ENCODE data around the gene DES.
"Not testable (repeated sequence)": the region's sequence is repeated elsewhere in the genome, so short reads cannot be mapped to it uniquely, and the experiment has no call there.

DES gene

DNA sequence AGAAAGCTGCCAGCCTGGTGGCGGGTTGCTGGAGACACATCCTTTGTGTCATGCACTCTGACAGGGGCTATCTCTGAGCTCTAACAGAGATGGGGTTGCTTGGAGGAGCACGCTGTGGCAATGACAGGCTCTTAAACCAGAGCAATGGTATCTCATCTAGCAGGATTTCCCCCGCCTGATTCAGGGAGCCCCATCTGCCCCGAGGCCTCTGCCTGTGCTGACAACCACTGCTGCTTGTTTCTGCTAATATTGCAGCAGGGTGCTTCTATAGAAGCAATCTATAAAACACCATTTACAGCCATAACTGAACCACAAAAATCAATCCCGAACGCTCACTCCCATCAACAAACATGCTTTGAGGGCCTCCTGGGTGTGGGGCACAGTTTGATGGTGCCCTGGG lies 17.6 kb upstream of the DES start:
- no peak for DNase-seq

DNA sequence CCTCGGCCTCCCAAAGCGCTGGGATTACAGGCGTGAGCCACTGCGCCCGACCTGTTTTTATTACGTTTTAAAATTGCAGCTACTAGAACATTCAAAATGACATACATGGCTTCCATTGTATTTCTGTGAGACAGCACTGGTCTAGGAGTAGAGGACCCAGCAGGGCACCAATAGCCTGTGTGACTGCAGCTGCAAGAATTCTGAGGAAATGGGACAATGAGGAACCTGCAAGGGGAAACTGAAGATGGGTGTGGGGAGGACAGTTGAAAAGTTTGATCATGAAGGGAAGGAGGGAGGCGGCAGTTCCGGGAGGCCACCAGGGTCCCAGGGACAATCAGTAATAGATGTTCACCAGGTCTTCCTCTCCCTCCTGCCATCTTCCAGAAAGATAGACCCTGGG lies 16.6 kb upstream of the DES start:
- DNase-seq, result no peak

DNA sequence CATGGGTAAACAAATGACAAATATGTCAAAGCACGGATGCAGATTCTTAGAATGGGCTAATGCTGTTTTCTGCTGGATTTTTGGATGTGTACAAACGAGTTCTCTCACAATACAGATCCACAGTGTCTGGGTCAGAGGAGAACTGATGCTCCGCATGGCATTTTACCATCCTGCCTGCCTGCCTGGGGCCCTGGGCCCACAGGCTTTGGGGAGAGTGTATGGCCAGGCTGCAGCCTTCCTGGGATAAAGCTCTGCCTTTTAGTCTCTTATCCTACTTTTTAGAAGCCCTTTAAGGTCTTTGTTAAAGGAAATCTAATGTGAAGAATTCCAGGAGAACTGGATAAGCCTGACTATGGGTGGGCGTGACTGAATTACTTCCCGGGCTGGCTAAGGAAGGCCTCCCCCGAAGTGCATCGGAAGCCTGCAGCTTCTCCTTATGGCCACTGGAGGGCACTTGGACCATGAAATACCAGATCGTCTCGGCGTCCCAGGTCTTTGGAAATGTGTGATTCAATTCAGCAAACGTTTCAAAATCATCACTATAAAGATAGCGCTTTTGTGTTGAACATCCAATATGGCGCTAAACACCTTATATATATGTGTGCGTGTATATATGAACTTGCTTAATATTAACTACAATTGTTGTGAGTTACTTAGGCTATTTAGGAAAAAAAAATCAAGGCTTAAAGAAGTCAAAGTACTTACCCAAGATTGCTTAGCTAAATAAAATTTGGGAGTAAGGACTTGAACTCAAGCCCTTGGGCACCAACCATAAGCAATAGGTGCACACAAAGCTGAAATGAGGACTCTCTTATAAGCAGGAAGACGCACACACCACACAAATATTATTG lies 15.3 kb upstream of the DES start:
- peak; percentile 56 for DNase-seq

DNA sequence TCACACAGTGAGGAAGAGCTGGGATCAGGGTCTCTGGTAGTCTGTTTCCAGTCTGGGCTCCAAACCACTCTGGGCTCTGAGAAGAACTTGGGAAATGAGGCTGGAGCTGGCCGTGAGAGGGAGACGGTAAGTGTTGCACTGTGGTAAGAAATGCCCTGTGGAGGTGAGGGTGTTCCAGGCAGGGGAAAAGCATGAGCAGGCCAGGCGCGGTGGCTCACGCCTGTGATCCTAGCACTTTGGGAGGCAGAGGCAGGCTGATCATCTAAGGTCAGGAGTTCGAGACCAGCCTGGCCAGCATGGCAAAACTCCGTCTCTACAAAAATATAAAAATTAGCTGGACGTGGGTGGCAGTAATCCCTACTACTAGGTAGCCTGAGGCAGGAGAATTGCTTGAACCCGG lies 14.3 kb upstream of the DES start:
- DNase-seq, result no peak

DNA sequence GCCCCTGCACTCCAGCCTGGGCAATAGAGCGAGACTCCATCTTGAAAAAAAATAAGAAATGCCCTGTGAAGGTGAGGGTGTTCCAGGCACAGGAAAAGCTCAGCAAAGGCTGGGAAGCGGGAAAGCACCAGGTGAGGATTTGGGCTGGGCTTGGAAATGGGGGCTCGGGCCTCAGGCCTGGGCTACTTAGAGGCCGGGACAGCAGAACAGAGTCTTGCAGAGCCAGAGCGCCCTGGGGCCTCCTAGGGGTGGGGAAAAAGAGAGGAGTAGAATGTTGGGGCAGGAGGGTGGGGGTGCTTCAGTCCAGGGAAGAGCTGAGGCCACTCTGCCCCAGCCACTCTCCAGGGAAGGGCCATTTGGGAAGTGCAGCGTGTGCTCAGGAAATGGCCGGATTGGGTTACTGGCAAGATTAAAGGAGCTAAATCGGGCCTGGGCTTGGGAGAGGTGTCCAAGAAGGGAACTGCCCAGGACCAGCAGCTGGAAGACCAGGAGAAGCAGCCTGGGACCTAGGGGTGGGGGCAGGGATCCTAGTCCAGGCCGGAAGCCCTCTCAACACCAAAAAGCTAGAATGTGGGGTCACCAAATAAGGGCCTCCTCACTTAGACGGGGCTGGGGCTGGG lies 13.8 kb upstream of the DES start:
- no peak for DNase-seq

DNA sequence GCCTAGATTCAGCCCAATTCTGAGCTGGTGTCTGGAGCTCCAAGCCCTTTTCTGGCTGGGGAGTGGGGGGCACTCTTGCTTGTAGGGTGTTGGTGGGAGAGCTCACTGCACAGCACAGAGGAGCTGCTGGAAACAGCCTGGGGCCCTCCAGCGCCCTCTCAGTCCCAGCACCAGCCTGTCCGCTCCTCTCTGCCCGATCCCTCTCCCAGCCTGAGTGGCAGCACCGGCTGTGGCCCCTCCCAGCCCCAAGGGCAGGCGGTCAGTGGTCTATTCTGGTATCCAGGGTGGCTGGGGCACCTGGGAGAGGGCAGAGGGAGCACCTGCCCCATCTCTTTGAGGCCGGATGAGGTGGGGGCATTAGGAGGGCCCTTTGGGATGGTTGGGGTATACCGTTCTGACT lies 13.2 kb upstream of the DES start:
- no peak for DNase-seq

DNA sequence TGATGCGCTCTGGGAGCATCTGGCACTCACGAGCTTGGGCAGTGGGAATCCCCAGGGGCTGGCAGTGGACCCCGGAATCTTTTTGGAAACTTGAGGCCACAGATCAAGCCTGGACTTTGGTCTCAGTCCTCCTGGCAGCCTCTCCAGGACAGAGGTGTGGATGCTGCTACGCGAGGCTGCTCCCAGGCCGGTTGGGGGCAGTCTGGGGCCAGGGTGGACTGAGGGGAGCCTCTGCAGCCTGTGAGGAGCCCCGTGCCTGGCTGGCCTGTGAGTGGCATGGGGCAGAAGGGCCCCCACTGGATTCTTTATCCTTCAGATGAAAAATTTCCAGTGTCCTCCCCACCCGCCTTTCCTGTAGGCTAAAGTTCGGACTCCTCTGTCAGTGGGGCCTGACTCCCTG lies 12.7 kb upstream of the DES start:
- no peak for DNase-seq

DNA sequence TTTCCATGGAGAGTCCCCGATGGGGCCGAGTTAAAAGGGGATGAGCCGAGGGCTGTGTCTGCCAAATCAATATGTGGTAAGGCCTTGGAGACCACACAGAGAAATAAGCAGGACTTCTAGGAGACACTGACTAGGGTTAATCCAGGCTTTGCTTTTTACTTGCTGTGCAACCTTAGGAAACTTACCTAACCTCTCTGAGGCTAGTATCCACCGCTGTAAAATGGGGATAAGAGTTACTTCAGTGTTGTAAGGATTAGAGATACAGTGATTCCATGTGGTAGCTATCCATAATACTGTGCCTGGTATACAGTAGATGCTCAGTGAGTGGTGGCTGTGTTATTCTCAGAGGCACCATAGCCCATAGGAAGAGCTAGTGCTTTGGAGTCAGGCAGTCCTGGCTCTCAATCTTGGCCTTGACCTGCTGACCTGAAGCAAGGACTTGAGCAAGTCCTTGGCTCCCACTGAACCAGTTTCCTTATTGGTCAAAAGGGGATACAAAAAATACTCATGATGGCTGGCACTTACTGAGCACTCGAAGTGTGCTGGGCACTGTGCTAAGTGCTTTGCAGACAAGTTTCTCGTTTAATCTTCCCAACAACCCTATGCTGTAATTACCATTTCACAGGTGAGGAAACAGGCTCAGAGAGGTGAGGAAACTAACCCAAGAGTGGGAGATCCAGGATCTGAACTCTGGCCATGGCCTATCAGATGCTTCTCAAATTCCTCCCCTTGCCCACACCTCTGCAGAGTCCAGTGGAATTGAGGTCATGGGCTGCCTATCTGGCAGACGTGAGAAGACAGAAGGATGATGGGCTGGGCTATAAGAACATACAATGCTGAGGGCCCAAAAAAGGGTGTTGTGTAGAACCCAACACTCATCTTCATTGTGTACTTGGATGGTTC lies 12.0 kb upstream of the DES start:
- no peak for DNase-seq

DNA sequence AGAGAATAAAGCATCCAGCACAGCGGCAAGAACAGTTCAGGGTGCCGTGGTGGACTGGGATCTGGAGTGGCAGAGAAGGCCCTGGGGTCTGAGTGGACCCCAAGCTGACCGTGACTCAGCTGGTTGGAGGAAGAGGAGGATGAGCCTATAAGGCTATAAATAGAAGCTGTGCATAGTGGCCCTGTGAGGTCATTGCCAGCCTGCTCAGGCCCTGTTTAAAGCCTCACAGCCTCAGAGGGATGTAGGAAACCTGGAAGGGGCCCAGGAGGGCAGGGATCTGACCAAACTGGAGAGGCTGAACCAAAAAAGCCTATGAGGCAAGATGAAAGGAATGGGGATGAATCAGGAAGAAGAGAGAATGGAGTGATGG lies 11.3 kb upstream of the DES start:
- peak; percentile 25 for DNase-seq

DNA sequence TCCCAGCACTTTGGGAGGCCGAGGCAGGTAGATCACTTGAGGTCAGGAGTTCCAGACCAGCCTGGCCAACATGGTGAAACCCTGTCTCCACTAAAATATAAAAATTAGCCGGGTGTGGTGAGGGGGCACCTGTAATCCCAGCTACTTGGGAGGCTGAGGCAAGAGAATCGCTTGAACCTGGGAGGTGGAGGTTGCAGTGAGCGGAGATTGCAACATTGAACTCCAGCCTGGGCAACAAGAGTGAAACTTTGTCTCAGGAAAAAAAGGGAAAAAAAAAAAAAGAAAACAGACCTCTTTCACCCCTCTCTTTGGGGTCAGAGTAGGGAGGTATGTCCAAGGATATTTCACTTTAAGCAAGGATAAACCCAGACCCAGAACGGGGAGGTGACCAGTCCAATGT lies 10.8 kb upstream of the DES start:
- DNase-seq, result not testable (repeated sequence)

DNA sequence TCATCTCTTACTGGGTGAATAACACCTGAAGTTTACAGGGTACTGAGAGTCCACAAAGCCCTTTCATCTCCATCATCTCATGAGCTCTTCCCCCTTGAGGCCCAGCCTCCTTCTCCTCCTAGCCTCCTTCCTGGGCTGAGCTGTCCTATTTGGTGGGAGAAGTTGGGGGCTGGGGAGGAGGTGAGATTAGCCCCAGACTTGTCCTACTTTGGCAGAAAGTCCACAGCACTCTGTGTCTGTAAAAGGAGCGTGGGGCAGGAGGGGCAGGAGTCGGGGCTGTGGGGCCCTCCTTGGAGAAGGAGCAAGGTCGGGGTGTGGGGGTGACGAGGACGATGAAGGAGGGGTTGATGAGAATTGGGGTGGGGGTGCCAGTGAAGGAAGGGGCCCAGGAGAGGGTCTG lies 10.0 kb upstream of the DES start:
- DNase-seq, result no peak

DNA sequence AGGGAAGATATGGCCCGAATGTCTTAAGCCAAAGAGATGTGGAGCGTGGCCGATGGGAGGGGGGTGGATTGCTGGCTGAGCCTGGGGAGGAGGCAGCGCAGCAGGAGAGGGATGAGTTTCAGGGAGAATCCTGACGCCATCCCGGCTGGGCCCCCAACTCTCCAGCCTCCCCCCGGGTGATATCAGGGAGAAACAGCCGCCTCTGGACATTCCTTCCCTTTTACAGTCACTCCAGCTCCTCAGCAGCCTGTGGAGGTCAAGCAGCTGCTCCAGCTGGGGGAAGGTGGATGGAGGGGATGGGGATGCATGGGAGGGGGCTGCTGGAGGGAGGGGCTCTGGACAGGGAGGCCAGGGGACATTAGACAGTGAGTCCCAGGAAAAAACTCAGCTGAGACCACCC lies 9.5 kb upstream of the DES start:
- no peak for DNase-seq

DNA sequence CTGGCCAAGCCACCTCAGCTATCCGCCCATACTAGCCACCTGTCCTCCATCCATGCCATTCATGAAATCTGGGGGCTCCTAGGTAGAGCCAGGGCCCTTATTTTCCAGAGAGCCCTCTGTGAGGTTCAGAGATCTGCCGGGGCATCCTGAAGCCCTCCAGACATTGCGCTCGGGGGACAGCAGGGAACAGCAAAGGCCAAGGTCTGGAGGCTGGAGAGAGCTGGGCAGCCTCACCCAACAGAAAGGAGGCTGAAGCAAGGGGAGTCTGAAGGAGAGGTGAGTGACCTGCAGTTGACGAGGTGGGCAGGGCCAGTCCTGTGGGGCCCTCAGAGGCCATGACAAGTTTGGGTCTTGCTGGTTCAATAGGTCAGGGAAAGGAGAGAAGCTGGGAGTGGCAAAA lies 8.6 kb upstream of the DES start:
- DNase-seq, result no peak

DNA sequence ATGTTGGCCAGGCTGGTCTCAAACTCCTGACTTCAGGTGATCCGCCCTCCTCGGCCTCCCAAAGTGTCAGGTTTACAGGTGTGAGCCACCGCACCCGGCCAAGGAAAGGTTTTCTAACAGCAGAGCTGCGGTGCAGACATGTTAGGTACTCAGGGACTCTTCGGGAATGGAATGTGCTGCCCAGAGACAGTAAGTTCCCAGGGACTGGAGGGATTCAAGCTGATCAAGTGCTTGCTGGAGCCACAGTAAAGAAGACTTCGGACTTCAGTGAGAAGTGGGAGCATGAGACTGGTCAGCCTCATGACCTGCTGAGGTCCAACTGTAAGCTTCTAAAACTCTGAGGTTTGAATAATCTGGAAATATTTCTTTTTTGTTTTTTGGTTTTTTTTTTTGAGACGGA lies 7.8 kb upstream of the DES start:
- DNase-seq, result no peak

DNA sequence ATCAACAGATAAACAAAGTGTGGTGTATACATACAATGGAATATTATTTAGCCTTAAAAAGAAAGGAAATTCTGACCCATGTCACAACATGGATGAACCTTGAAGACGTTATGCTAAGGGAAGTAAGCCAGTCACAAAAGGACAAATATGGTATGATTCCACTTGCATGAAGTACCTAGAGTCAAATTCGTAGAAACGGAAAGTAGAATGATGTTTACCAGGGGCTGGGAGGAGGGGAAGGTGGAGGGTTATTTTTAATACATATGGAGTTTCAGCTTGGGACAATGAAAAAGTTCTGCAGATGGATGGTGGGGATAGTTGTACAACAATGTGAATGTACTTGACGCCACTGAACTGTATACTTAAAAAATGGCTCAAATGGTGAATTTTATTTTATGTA lies 3.3 kb upstream of the DES start:
- no peak for DNase-seq

DNA sequence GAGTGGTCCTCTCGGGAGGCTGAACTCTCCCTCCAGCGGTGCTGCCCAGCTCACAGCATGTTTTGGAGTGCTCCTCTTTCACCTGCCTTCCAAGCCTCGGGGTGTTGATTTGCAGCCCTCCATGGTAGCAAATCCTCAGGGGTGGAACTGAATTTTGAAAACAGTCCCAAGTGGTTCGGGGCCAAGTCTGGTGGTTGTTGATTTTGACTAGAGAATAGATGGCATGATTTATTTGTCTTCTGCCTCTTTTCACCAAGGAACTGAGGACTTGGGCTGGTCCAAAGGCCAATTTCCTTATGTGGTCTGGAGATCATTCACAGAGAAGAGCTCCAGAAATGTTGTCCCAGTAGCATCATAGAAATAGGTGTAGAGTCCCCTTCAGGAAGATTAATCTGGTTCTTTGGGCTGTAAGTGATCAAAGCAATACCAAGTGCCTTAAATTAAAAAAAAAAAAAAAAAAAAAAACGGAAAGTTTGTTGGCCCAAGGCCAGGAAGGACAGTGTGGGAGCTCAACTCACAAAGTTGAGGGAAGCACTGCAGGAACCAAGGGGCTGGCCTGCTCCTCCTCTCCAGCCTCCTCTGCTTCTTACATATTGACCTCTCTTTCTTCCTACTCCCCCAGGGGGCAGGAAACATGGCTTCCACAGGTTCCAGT lies 2.5 kb upstream of the DES start:
- DNase-seq, result no peak

DNA sequence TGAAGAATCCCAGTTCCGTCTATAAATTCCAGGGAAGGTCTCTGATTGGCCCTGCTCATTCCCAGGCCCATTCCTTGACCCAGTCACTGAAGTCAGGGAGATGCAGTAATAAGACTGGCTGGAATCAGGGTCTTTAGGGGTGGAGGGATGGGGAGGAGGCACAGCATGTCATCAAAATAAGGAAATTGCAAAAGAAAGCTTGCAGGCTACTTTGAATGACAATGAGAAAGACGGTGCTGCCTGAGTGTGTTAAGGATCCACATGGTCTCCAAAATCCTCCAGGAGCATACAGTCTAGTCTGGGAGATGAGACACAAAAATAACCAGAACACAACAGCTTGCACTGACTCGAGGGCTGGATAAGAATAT lies 2.0 kb upstream of the DES start:
- DNase-seq, result no peak

DNA sequence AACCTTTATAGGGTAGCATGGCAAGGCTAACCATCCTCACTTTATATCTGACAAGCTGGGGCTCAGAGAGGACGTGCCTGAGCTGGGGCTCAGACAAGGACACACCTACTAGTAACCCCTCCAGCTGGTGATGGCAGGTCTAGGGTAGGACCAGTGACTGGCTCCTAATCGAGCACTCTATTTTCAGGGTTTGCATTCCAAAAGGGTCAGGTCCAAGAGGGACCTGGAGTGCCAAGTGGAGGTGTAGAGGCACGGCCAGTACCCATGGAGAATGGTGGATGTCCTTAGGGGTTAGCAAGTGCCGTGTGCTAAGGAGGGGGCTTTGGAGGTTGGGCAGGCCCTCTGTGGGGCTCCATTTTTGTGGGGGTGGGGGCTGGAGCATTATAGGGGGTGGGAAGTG lies 1.2 kb upstream of the DES start:
- DNase-seq, result no peak

DNA sequence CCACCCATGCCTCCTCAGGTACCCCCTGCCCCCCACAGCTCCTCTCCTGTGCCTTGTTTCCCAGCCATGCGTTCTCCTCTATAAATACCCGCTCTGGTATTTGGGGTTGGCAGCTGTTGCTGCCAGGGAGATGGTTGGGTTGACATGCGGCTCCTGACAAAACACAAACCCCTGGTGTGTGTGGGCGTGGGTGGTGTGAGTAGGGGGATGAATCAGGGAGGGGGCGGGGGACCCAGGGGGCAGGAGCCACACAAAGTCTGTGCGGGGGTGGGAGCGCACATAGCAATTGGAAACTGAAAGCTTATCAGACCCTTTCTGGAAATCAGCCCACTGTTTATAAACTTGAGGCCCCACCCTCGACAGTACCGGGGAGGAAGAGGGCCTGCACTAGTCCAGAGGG lies 803 bp upstream of the DES start:
- DNase-seq, result no peak

DNA sequence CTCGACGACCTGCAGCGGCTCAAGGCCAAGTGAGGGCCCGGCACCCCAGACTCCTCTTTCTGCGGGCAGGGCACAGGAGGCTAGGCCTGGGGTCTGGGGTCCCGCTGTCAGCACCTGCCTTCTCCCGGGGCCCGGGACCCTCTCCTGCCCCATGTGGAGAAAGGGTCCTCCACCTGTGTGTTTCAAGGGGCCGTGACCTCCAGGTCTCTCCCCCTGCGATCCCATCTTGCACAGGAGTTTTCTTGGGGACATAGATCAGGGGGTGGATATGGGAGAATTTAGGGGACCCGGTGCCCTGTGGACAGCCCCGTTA lies 791 bp downstream of the DES start:
- DNase-seq, result no peak

DNA sequence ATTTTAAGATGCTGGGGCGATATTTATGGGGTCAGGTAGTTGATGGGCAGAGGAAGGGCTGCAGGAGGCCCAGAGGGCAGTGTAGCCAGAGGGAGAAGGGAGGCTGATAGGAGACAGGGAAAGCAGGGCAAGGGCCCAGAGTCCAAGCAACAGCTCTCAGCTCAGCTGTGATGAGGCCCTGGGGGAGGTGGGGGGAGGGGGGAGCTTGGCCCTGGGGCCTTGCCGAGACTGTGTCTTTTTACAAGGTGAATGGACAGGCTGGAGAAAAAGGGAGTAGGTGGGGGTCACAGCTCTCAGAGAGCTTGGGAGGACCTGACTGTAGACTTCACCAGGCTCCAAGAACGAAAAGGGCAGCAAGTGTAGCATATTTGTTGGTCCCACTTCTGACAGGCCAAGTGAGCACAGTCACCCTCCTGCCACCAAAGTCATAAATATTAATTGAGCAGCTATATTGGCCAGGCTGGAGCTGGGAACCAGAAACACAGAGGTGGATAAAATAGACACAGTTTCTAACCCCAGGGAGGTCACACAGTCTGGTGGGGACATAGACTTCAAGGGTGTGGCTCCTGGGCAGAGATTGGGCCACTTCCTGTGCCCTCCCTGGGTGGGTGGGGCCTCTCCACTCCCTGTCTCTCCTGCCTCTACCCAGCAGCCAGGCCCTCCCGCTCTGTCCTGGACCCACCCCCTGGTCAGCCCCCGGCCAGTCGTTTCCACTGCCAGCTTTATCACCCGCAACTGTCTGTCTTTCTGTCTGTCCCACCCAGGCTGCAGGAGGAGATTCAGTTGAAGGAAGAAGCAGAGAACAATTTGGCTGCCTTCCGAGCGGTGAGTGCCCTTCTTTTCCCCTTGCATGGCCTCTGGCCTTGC lies 1.4 kb downstream of the DES start:
- DNase-seq, result no peak

DNA sequence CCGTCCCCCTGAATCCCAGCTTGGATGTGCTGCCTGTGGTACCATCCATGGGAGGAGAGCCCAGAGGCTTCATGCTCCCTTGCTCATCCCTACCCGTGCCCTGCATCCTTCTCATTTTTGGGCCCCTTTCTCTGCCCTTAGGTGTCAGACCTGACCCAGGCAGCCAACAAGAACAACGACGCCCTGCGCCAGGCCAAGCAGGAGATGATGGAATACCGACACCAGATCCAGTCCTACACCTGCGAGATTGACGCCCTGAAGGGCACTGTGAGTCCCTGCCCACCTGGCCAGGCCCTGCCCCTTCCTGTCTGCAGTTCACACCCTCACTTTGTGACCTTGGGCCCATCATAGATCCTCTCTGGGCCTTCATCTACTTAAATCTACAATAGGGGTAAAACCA lies 2.5 kb downstream of the DES start:
- DNase-seq, result no peak

DNA sequence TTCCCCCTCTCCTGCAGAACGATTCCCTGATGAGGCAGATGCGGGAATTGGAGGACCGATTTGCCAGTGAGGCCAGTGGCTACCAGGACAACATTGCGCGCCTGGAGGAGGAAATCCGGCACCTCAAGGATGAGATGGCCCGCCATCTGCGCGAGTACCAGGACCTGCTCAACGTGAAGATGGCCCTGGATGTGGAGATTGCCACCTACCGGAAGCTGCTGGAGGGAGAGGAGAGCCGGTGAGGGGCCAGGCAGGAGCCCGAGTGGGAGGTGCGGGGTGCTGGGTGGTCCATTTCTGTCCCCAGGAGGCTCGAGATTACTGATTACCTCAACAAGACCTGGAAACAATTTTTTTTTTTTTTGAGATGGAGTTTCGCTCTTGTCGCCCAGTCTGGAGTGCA lies 3.1 kb downstream of the DES start:
- no peak for DNase-seq
